ENCODE data around the gene CCDC106. TPM values are rescaled to one million over a fixed set of nuclear protein-coding genes. Genes with fewer than 3 reads are reported as not detected.

CCDC106 gene
- total RNA-seq, 3 donors from 2014 or later = 5.5 to 14.8 (median 6.3) TPM

DNA sequence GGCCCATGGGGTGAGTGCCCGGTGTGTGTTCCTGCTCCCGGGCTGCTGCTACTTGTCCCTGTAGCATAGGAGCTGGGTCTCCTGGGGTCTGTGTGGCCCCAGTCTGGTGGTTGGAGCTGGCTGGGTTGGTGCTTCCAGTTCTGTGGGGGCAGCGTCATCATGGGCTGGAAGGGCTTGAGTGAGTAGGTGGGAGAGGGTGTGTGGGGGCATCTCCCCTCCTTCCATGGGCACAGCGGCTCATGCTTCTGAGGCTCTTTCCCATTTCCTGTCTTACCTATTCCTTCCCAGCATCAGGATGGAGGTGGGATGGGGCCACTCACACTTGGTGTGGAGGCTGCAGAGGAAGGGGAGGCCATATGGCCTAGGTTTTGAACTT, 19.0 kb downstream of the CCDC106 start:
- no peak for DNase-seq
- intact Hi-C loops (cut with DNase I, micrococcal nuclease) = no loop called here
- ATAC-seq = no peak
- no peaks in the 10 kb centered on the region for H3K4me1 ChIP-seq (ENCODE audit: low read depth)
- TF ChIP-seq, protein P1, sequence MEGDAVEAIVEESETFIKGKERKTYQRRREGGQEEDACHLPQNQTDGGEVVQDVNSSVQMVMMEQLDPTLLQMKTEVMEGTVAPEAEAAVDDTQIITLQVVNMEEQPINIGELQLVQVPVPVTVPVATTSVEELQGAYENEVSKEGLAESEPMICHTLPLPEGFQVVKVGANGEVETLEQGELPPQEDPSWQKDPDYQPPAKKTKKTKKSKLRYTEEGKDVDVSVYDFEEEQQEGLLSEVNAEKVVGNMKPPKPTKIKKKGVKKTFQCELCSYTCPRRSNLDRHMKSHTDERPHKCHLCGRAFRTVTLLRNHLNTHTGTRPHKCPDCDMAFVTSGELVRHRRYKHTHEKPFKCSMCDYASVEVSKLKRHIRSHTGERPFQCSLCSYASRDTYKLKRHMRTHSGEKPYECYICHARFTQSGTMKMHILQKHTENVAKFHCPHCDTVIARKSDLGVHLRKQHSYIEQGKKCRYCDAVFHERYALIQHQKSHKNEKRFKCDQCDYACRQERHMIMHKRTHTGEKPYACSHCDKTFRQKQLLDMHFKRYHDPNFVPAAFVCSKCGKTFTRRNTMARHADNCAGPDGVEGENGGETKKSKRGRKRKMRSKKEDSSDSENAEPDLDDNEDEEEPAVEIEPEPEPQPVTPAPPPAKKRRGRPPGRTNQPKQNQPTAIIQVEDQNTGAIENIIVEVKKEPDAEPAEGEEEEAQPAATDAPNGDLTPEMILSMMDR (IDR thresholded peaks at IDR 0.05) = no peak
- H3K9me3 ChIP-seq = no peaks in the 10 kb centered on the region
- H3K4me3 ChIP-seq = no peak overlapping the region
- H3K36me3 ChIP-seq (ENCODE audit: low read depth) = peaks cover 26% of the 10 kb centered on the region

DNA sequence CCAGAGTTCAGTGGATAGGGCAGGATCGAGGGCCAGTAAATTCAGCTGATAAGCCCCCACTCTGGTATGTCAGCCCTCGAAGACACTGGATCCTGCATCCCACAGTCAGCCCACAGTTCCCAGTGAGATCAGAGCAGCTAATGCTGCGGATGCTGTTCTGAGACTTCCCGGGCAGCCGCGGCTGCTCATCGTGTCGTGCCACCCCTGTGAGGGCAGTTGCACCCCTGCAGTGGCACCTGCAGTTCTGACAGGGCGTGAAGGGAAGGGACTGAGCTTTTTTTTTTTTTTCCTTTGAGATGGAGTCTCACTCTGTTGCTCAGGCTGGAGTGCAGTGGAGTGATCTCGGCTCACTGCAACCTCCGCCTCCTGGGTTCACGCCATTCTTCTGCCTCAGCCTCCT, 19.5 kb downstream of the CCDC106 start:
- ATAC-seq = no peak
- Histone ChIP-seq H3K4me3 (no peak overlapping the region), H3K4me1 (ENCODE audit: low read depth) (no peaks in the 10 kb centered on the region), H3K9me3 (no peaks in the 10 kb centered on the region), H3K36me3 (ENCODE audit: low read depth) (peaks cover 26% of the 10 kb centered on the region)
- TF ChIP-seq, protein P1 (IDR thresholded peaks at IDR 0.05) = no peak
- DNase-seq = no peak
- intact Hi-C loops (cut with DNase I, micrococcal nuclease) = no loop called here

DNA sequence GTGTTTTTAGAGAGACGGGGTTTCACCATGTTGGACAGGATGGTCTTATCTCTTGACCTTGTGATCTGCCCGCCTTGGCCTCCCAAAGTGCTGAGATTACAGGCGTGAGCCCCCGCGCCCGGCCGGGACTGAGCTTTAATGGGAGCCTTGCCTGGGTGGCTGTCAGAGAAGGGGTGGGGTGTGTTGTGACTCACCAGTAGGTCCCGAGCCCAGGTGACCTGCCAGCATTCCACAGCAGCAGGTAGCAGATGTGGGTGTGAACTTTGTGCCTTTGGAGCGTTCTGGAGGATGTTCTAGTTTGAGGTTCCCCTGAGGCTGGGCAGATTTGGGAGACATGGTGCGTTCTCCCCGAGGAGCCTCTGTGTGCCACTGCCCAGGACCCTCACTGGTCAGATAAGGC, 19.9 kb downstream of the CCDC106 start:
- Histone ChIP-seq H3K9me3 (no peaks in the 10 kb centered on the region), H3K4me1 (ENCODE audit: low read depth) (no peaks in the 10 kb centered on the region), H3K36me3 (ENCODE audit: low read depth) (peaks cover 21% of the 10 kb centered on the region), H3K4me3 (no peak overlapping the region)
- DNase-seq = peak in 1 of 3 donors; percentile 56
- intact Hi-C loops (cut with DNase I, micrococcal nuclease) = no loop called here
- TF ChIP-seq, protein P1 (IDR thresholded peaks at IDR 0.05) = no peak
- ATAC-seq = peak; percentile 83

DNA sequence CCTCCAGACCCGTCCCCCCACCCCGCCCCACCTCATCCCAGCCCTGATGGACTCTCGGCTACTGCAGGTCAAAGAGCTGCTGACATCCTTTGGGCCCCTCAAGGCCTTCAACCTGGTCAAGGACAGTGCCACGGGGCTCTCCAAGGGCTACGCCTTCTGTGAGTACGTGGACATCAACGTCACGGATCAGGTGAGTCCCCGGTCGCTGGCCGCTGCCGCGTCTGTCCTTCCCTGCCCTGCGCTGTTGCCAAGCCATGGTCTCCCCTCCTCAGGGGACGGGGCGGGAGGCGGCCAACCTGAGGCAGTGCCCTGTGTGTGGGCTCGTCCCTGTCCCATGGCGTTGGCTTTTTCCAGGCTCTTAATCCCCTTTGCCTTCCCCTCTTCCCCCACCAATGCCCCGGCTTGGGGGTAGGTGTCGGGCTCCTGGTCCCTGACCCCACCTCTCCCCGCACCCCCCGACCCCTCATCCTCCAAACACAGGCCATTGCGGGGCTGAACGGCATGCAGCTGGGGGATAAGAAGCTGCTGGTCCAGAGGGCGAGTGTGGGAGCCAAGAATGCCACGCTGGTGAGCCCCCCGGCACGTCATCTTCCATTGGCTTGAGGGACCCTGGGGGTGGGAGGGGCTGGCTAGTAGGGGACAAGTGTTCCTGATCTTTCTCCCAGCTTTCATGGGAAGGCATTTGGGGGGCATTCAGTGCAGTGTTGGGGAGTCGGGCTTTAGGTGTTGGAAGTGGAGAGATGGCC, 20.8 kb downstream of the CCDC106 start:
- TF ChIP-seq, protein P1 (IDR thresholded peaks at IDR 0.05) = no peak
- Histone ChIP-seq H3K4me3 (no peak overlapping the region), H3K36me3 (ENCODE audit: low read depth) (peaks cover 13% of the 10 kb centered on the region), H3K4me1 (ENCODE audit: low read depth) (no peaks in the 10 kb centered on the region), H3K9me3 (no peaks in the 10 kb centered on the region)
- DNase-seq (no peak), ATAC-seq (no peak)
- intact Hi-C loops (cut with DNase I, micrococcal nuclease) = no loop called here

DNA sequence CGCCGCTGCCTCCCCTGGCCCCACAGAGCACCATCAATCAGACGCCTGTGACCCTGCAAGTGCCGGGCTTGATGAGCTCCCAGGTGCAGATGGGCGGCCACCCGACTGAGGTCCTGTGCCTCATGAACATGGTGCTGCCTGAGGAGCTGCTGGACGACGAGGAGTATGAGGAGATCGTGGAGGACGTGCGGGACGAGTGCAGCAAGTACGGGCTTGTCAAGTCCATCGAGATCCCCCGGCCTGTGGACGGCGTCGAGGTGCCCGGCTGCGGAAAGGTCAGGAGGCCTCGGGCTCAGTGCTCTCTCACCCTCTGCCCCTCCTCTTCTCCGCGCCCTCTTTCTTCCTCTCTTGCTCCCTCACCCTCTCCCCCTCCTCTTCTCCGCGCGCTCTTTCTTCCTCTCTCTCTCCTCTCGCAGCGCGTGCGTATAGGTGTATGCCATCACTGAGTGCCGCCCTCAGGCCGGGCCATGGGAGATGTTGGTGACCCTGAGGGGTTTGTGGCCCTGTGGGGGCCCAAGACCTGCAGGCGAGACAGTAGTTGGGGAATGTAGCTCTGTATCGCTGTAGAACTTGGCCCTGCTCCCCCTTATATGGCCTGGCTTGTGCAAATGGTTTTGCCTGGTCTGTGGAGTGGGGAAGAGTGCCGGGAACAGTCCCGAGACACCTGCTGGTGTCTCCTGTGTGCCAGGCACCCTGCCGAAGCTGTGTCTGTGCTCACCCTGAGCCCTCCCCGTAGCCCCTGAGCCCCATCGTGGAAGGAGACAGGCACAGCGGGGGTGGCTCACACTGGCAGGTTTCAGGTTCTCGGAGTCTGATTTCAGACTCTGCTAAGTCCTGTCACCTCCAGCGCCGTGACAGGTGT, 21.6 kb downstream of the CCDC106 start:
- peak in 1 of 3 donors; percentile 55 for DNase-seq
- intact Hi-C loops (cut with DNase I, micrococcal nuclease) = no loop called here
- TF ChIP-seq, protein P1 (IDR thresholded peaks at IDR 0.05) = no peak
- Histone ChIP-seq H3K4me1 (ENCODE audit: low read depth) (peaks cover 3% of the 10 kb centered on the region), H3K9me3 (no peaks in the 10 kb centered on the region), H3K36me3 (ENCODE audit: low read depth) (peaks cover 10% of the 10 kb centered on the region), H3K4me3 (no peak overlapping the region)
- ATAC-seq = no peak
